Hepatocyte (in vitro differentiated cells): ENCODE measurements around the gene IL34. TPM values are rescaled to one million over a fixed set of nuclear protein-coding genes. Genes with fewer than 3 reads are reported as not detected.
A peak's percentile ranks its signal among the peaks of the same experiment; 100 is the strongest.

Source experiments
- DNase-seq: peaks from one replicate; pipeline ENCODE4 v3.0.0-alpha.2; 2016; ENCODE audit warnings: low spot score
- H2AFZ ChIP-seq: fragments of 200-600 bp; sonication (generic); 2 replicates; pipeline ENCODE4 v1.6.0; 2016; ENCODE audit warnings: antibody characterized with exemption, mild to moderate bottlenecking
- H3K27ac ChIP-seq: fragments of 200-600 bp; sonication (generic); 2 replicates; pipeline ENCODE4 v1.5.1; 2016; ENCODE audit warnings: mild to moderate bottlenecking
- H3K27me3 ChIP-seq: fragments of 200-600 bp; sonication (generic); 2 replicates; pipeline ENCODE4 v1.6.1; 2016
- H3K36me3 ChIP-seq: fragments of 200-600 bp; sonication (generic); replicated peaks from 2 replicates; pipeline ENCODE4 v1.5.1; 2016; ENCODE audit warnings: low read depth; ENCODE audit not compliant: insufficient read depth
- H3K4me1 ChIP-seq: fragments of 200-600 bp; sonication (generic); 2 replicates; pipeline ENCODE4 v1.5.1; 2016; ENCODE audit warnings: mild to moderate bottlenecking, moderate library complexity; ENCODE audit not compliant: insufficient read depth
- H3K4me2 ChIP-seq: fragments of 200-600 bp; sonication (generic); 2 replicates; pipeline ENCODE4 v1.6.0; 2016
- H3K4me3 ChIP-seq: fragments of 200-600 bp; sonication (generic); 2 replicates; pipeline ENCODE4 v1.5.1; 2016; ENCODE audit warnings: mild to moderate bottlenecking
- H3K79me2 ChIP-seq: fragments of 200-600 bp; sonication (generic); 2 replicates; pipeline ENCODE4 v1.6.0; 2017; ENCODE audit warnings: mild to moderate bottlenecking
- H3K9me2 ChIP-seq: fragments of 200-600 bp; sonication (generic); replicated peaks from 2 replicates; pipeline ENCODE4 v1.6.0; 2017; ENCODE audit warnings: mild to moderate bottlenecking; ENCODE audit not compliant: insufficient read depth
- H3K9me3 ChIP-seq: fragments of 200-600 bp; sonication (generic); 2 replicates; pipeline ENCODE4 v1.5.1; 2016; ENCODE audit warnings: low read depth, mild to moderate bottlenecking
- H4K20me1 ChIP-seq: fragments of 200-600 bp; sonication (generic); 2 replicates; pipeline ENCODE4 v1.6.0; 2016; ENCODE audit warnings: mild to moderate bottlenecking; ENCODE audit not compliant: insufficient read depth, poor library complexity, severe bottlenecking
- EZH2 ChIP-seq: fragments of 200-600 bp; sonication (generic); IDR thresholded peaks from 2 replicates; pipeline ENCODE4 v1.6.1; 2016; ENCODE audit warnings: antibody characterized with exemption, mild to moderate bottlenecking, borderline replicate concordance
- EZH2phosphoT487 ChIP-seq: fragments of 200-600 bp; sonication (generic); IDR thresholded peaks from one replicate; pipeline ENCODE4 v1.6.1; 2018; ENCODE audit warnings: antibody characterized with exemption, mild to moderate bottlenecking, low read depth, moderate library complexity; ENCODE audit not compliant: unreplicated experiment, severe bottlenecking
- WGBS: methylation state at CpG from one replicate; pipeline ENCODE4 v1.1.6; 2016; ENCODE audit warnings: low lambda C conversion rate; ENCODE audit errors: missing lambda C conversion rate; 5-methylcytosine and 5-hydroxymethylcytosine counted together
- polyA plus RNA-seq: library from polyadenylated mRNA; unstranded; fragments of >200 nt; fragmentation: Nextera tagmentation; extraction: Ambion mirVana; gene quantifications from 2 replicates; pipeline ENCODE4 v1.2.1, GENCODE V29; 2016
- total RNA-seq: library from RNA; depleted of rRNA; stranded (reverse); fragments of >200 nt; gene quantifications from 2 replicates; pipeline ENCODE4 v1.2.3, GENCODE V29; 2014
- TF ChIP-seq, protein P1 (sequence below): fragments of 200-600 bp; sonication (generic); IDR thresholded peaks from 2 replicates; pipeline ENCODE4 v1.5.1; 2016; ENCODE audit warnings: antibody characterized with exemption, mild to moderate bottlenecking; ENCODE audit not compliant: poor library complexity

The IL34 gene
- total and polyA plus RNA-seq, 2 experiments from 2014 or later, result 0.48 to 2.2 TPM

DNA sequence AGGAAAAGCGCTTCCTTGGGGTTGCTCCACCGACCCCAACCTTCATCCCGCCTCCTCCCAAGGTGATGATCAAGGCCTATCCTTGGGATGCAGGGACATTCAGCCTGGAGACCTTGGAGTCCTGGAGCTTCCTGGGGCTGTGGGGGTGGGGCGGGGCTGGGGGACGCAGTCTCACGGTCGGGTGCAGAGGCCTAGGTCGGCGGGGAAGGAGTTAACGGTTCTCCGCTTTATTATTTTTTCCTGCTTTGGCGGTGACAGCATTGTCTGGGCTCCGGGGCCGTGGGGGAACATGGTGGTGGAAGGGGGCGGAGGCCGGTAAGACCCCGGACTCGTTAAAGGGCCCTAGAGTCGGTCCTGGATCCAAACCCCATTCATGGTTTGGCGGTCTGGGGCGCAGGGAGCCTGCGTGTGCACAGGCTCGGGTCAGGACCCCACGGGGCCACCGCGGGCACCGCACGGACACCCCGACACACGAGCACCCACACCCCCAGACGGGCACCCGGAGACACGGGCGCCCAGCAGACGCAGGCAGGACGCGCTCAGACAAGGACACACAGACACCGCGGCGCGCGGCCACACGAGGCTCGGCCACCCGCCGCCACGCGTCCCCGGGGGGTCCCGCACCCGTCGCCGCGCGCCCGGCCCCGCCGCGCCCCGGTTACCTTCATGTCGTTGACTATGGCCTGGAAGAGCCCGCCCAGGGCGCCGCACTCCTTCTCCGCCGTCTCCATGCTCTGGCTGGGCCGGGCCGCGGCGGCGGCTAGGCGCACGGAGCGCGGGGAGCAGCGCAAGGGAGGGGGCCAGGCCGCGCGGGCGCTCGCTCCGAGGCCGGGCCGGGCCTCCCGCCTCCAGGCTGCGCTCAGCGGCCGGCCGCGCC is 38.9 kb downstream of the IL34 start:
- H3K79me2 ChIP-seq, result peaks cover 51% of the 10 kb centered on the region
- no peaks in the 10 kb centered on the region for H3K9me2 ChIP-seq
- H3K27me3 ChIP-seq, result no peaks in the 10 kb centered on the region
- TF ChIP-seq EZH2, result no peak
- TF ChIP-seq, protein P1, sequence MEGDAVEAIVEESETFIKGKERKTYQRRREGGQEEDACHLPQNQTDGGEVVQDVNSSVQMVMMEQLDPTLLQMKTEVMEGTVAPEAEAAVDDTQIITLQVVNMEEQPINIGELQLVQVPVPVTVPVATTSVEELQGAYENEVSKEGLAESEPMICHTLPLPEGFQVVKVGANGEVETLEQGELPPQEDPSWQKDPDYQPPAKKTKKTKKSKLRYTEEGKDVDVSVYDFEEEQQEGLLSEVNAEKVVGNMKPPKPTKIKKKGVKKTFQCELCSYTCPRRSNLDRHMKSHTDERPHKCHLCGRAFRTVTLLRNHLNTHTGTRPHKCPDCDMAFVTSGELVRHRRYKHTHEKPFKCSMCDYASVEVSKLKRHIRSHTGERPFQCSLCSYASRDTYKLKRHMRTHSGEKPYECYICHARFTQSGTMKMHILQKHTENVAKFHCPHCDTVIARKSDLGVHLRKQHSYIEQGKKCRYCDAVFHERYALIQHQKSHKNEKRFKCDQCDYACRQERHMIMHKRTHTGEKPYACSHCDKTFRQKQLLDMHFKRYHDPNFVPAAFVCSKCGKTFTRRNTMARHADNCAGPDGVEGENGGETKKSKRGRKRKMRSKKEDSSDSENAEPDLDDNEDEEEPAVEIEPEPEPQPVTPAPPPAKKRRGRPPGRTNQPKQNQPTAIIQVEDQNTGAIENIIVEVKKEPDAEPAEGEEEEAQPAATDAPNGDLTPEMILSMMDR, result no peak
- no peak for TF ChIP-seq EZH2phosphoT487
- DNase-seq, result no peak
- no peak overlapping the region for H2AFZ ChIP-seq
- no peaks in the 10 kb centered on the region for H3K36me3 ChIP-seq
- 3% methylated on average over 53 of the region's 90 CpGs for WGBS
- H3K4me2 ChIP-seq, result peak overlapping the region; percentile 94
- H4K20me1 ChIP-seq, result peaks cover 44% of the 10 kb centered on the region
- peak overlapping the region; percentile 82 for H3K4me3 ChIP-seq
- H3K27ac ChIP-seq, result peak overlapping the region; percentile 63
- no peaks in the 10 kb centered on the region for H3K9me3 ChIP-seq
- peaks cover 71% of the 10 kb centered on the region for H3K4me1 ChIP-seq

DNA sequence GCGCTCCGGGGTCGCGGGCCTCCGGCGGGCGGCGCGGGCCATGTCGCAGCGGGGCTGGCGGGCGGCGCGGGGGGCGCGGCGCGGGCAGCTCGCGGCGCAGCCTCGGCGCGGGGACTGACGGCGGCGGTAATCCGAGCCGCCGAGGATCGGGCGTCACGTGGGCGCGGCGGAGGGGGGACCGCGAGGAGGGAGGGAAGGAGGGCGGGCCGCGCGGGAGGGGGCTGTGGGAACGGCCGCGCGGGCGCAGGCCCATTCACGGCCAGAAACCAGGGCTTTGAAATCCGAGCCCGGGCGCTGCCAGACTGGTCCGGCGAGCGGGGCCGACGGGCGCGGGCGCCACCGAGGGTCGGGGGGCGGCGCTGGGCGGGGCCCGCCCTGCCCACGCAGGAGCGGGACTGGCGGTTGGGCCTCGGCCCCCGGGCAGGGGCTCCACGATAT is 39.6 kb downstream of the IL34 start, which contains the start of gene MTSS2:
Gene MTSS2, minus strand, starts transcription at position 116 of the 438 bp plus-strand sequence. CDS start 262 bp downstream, outside the sequence.
- H3K9me3 ChIP-seq, result no peaks in the 10 kb centered on the region
- H3K27me3 ChIP-seq, result no peaks in the 10 kb centered on the region
- no peak within 1 kb of the TSS for H2AFZ ChIP-seq
- TF ChIP-seq EZH2phosphoT487, result no peak
- TF ChIP-seq, protein P1, result no peak
- no peak for TF ChIP-seq EZH2
- peaks cover 74% of the 10 kb centered on the region for H3K4me1 ChIP-seq
- H3K4me2 ChIP-seq, result peak within 1 kb of the TSS; percentile 94
- WGBS, result 0% methylated on average over 14 of the region's 72 CpGs
- H3K9me2 ChIP-seq, result no peaks in the 10 kb centered on the region
- peak within 1 kb of the TSS; percentile 93 for H3K27ac ChIP-seq
- peak; percentile 95 for DNase-seq
- H3K36me3 ChIP-seq, result no peaks in the 10 kb centered on the region
- H3K4me3 ChIP-seq, result peak within 1 kb of the TSS; percentile 82
- H3K79me2 ChIP-seq, result peaks cover 44% of the 10 kb centered on the region
- H4K20me1 ChIP-seq, result peaks cover 37% of the 10 kb centered on the region

DNA sequence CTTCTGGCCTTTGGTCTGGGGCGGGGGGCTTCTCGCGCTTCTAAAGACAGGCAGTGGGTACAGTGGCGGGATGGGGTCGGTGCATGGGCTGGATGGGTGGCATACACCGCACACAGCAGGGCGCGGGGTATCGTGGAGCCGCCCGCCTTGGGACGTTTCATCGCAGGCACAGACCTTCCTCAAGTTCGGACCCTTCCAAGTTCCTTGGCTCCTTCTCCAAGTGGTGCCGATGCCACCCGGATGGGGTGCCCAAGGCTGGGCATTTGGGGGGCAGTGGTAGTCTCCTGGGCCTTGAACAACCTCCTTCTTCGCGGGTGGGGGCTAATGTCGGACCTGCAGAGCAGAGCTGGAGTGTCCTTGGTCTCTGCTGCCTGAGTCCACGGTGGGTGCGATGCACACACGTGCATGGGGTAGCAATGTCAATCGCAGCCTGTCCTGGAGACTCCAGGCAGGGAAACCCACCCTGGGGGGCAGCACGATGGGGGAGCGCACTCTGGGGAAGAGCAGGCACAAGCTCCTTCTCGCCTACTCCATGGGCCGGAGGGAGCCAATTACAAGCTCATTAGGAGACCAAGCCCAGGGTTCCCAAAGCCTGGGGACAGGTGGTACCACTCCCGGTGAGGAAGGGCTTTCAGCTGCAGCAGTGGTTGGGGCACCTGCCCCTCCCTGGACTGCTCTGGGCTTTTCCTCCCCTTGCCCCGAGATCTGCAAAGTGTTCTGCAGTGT is 40.2 kb downstream of the IL34 start:
- 55% methylated on average over 24 of the region's 29 CpGs for WGBS
- TF ChIP-seq EZH2, result no peak
- TF ChIP-seq, protein P1, result no peak
- TF ChIP-seq EZH2phosphoT487, result no peak

More for the DNA sequence above, 40.2 kb downstream of the IL34 start:
- Histone ChIP-seq H3K36me3 (no peaks in the 10 kb centered on the region), H3K9me3 (no peaks in the 10 kb centered on the region), H3K4me3 (no peak overlapping the region), H3K9me2 (no peaks in the 10 kb centered on the region), H3K79me2 (peaks cover 38% of the 10 kb centered on the region), H3K27me3 (no peaks in the 10 kb centered on the region), H3K4me1 (peaks cover 76% of the 10 kb centered on the region), H3K27ac (peak overlapping the region; percentile 93), H2AFZ (no peak overlapping the region), H3K4me2 (peak overlapping the region; percentile 79), H4K20me1 (peaks cover 31% of the 10 kb centered on the region)
- no peak for DNase-seq
